Left ventricle myocardium inferior (tissue), 1 donor: ENCODE data around the gene SHB. TPM values are rescaled to one million over a fixed set of nuclear protein-coding genes. Genes with fewer than 3 reads are reported as not detected.
"Not testable (repeated sequence)": the region's sequence is repeated elsewhere in the genome, so short reads cannot be mapped to it uniquely, and the experiment has no call there.

Source experiments
- DNase-seq: peaks from one replicate; pipeline ENCODE4 v3.0.0-alpha.2; 2020
- H3K27ac ChIP-seq: fragments of 200-600 bp; replicated peaks from 2 replicates; pipeline ENCODE4 v1.8.0; 2021
- H3K27me3 ChIP-seq: fragments of 200-600 bp; 2 replicates; pipeline ENCODE4 v1.8.0; 2021; ENCODE audit warnings: low read depth
- H3K36me3 ChIP-seq: fragments of 200-600 bp; 2 replicates; pipeline ENCODE4 v1.8.0; 2021
- H3K4me1 ChIP-seq: fragments of 200-600 bp; 2 replicates; pipeline ENCODE4 v1.8.0; 2021
- H3K4me3 ChIP-seq: fragments of 200-600 bp; 2 replicates; pipeline ENCODE4 v1.8.0; 2021; ENCODE audit warnings: mild to moderate bottlenecking, moderate library complexity
- H3K9me3 ChIP-seq: fragments of 200-600 bp; replicated peaks from 2 replicates; pipeline ENCODE4 v1.8.0; 2021
- intact Hi-C: fragments of 100-400 bp; cut with micrococcal nuclease; formaldehyde crosslinking; loops from one replicate; pipeline ENCODE4 v1.11.0; 2022
- total RNA-seq: library from RNA; stranded (reverse); fragmentation: NEBNext Ultra II Directional; extraction: Animal tissue kit (Norgen Biotek cat#: 25700); gene quantifications from one replicate; pipeline ENCODE4 v1.2.1, GENCODE V29; 2021
- TF ChIP-seq, protein P1 (sequence below): fragments of 200-600 bp; IDR thresholded peaks from 2 replicates; pipeline ENCODE4 v1.8.0; 2021; ENCODE audit warnings: antibody characterized with exemption, mild to moderate bottlenecking, borderline replicate concordance
- donor health status: DM: no; HTN: yes; CAD: no; lungs with severe emphysema.

The SHB gene
- total RNA-seq, 1 donor from 2014 or later: 19.4 TPM

DNA sequence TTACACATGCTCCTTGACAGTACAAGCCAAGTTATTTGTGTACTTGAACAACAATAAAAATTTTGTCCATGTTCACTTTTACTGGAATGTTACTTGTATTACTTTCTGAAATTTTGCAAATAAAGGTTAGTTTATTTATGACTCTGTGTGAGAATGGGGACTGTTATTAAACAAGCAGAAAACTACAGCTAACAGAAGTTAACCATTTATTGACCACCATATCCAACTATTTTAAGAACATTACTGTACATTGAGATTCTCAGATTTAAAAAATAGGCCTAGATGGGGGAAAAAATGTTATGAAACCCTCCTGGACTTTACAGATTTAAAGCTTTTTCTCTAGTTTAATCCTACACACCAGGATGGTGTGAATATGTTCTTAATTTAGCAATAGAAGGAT lies 166.9 kb downstream of the SHB start:
- Histone ChIP-seq H3K27ac (no peak overlapping the region), H3K4me1 (peaks cover 38% of the 10 kb centered on the region), H3K4me3 (no peak overlapping the region), H3K9me3 (no peaks in the 10 kb centered on the region), H3K27me3 (no peaks in the 10 kb centered on the region), H3K36me3 (peaks cover 32% of the 10 kb centered on the region)
- no peak for DNase-seq
- intact Hi-C loops: no loop called here
- TF ChIP-seq, protein P1, sequence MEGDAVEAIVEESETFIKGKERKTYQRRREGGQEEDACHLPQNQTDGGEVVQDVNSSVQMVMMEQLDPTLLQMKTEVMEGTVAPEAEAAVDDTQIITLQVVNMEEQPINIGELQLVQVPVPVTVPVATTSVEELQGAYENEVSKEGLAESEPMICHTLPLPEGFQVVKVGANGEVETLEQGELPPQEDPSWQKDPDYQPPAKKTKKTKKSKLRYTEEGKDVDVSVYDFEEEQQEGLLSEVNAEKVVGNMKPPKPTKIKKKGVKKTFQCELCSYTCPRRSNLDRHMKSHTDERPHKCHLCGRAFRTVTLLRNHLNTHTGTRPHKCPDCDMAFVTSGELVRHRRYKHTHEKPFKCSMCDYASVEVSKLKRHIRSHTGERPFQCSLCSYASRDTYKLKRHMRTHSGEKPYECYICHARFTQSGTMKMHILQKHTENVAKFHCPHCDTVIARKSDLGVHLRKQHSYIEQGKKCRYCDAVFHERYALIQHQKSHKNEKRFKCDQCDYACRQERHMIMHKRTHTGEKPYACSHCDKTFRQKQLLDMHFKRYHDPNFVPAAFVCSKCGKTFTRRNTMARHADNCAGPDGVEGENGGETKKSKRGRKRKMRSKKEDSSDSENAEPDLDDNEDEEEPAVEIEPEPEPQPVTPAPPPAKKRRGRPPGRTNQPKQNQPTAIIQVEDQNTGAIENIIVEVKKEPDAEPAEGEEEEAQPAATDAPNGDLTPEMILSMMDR: no peak

DNA sequence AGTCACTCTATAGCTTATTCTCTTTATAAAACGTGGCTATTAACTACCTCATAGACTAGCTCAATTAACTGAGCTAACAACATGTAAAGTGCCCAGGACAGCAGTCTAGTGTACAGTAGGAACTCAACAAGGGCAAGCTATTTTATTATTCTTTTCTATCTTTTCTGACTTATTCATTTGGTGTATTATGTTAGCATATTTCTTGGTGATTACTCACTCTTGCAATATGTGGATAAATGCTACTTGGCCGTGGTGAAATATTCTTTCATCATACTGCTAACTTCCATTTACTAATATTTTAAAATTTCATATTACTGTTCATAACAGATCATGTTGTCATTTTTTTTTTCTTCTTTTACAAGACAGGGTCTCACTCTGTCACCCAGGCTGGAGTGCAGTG lies 170.0 kb downstream of the SHB start:
- peaks cover 61% of the 10 kb centered on the region for H3K36me3 ChIP-seq
- H3K4me3 ChIP-seq: no peak overlapping the region
- no peaks in the 10 kb centered on the region for H3K27me3 ChIP-seq
- H3K4me1 ChIP-seq: peaks cover 25% of the 10 kb centered on the region
- no peak for DNase-seq
- TF ChIP-seq, protein P1: no peak
- H3K27ac ChIP-seq: no peak overlapping the region
- H3K9me3 ChIP-seq: no peaks in the 10 kb centered on the region
- intact Hi-C loops: no loop called here

DNA sequence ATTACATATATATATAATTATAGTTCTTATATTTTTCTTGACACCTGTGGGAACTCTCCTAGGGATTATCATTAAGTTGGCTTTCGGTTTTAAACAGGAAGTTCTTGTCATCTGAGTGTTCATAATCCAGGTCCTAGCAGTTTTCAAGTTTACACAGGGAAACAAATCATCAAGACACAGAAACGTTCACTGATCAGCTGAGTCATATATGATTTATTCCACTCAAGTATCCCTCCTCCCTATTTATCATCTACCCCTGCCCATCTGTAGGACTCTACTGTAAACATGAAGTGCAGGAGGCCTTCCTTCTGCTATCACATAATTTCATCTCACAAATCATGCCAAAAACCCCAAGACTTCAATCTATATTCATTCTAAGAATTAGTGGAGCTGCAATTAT lies 171.4 kb downstream of the SHB start:
- DNase-seq: no peak
- Histone ChIP-seq H3K4me3 (no peak overlapping the region), H3K27ac (no peak overlapping the region), H3K4me1 (peaks cover 11% of the 10 kb centered on the region), H3K9me3 (no peaks in the 10 kb centered on the region), H3K27me3 (no peaks in the 10 kb centered on the region), H3K36me3 (peaks cover 74% of the 10 kb centered on the region)
- intact Hi-C loops: no loop called here
- TF ChIP-seq, protein P1: no peak

DNA sequence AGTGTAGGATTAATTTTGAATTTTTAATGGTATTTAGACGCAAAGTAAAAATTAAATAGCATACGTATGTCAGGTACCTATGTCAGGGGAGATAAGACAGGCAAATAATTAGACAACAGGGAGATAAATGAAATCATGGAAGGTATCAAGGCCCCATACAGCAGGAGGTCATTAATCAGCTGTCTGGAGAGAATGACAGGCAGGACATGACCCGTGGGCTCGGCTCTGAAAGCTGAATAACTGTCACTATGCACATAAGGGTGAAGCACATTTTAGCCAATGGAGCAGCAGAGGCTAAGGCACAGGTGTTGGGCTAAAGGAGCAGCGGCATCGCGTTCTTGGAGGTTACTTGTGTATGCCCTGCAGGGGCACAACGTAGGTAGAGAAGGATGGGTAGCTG lies 177.0 kb downstream of the SHB start:
- intact Hi-C loops: no loop called here
- Histone ChIP-seq H3K9me3 (no peaks in the 10 kb centered on the region), H3K36me3 (peaks cover 58% of the 10 kb centered on the region), H3K27ac (no peak overlapping the region), H3K4me3 (no peak overlapping the region), H3K4me1 (peaks cover 6% of the 10 kb centered on the region), H3K27me3 (no peaks in the 10 kb centered on the region)
- no peak for DNase-seq
- TF ChIP-seq, protein P1: no peak

DNA sequence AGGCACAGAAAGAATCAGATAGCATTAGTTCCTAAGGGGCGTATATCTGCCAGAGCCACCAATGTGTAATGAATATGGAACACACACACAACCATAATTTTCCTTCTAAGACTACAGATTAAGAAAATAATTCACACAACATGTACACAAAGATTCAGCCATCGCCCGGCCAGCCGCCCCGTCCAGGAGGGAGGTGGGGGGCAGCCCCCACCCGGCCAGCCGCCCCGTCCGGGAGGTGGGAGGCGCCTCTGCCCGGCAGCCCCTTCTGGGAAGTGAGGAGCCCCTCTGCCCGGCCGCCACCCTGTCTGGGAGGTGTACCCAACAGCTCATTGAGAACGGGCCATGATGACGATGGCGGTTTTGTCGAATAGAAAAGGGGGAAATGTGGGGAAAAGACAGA lies 178.0 kb downstream of the SHB start:
- H3K4me1 ChIP-seq, intact Hi-C loops, DNase-seq, H3K4me3 ChIP-seq, H3K27ac ChIP-seq, H3K27me3 ChIP-seq, H3K9me3 ChIP-seq: not testable (repeated sequence)
- H3K36me3 ChIP-seq: peaks cover 47% of the 10 kb centered on the region

DNA sequence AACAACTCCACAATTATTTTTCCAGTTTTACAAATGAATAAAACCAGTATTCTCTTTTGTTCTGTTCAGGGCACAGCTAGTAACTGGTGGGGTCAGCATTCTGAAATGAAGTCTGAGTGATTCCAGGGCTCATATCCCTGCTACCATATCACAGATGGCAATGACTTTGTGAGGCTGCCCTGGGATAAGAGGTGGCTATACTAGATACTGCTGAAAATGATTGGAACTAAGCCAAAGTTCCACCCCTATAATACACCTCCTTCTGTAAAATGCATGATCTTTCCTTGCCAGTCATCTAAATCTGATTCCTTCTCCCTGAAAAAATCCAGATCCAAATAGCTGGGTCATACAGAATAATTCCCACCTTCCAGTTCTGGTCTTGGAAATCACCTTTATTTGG lies 179.5 kb downstream of the SHB start:
- H3K4me1 ChIP-seq: peaks cover 6% of the 10 kb centered on the region
- no peak overlapping the region for H3K4me3 ChIP-seq
- H3K9me3 ChIP-seq: no peaks in the 10 kb centered on the region
- DNase-seq: no peak
- no peaks in the 10 kb centered on the region for H3K27me3 ChIP-seq
- intact Hi-C loops: no loop called here
- peaks cover 38% of the 10 kb centered on the region for H3K36me3 ChIP-seq
- TF ChIP-seq, protein P1: no peak
- no peak overlapping the region for H3K27ac ChIP-seq

DNA sequence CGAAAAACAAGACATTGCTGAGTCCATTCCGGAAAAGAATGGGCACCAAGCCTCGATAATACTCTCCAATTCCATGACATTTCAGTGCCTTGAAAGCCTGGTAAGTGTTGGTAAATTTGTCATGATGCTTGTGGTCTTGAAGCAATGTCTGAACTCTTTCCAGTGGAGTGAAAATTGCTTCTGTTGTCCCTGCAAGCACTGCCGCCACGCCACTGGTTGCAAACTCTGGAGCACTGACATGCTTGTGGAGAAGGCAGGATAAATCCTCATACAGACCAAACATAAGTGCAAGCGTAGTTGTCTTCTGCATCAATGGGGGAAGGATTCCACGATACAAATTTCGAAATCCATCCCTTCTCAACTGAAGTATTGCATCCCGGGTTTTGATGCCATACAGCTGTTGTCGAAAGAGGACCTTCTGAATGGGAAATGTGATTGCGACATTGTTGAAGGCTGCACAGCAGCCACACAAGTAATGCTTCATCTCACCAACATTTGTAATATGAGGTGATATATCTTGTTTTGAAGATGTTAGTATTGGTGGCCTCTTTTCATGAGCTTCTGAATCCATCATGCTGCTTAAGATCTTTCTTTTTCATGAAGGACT lies 180.9 kb downstream of the SHB start:
- H3K27ac ChIP-seq, H3K27me3 ChIP-seq, DNase-seq, H3K9me3 ChIP-seq, H3K4me1 ChIP-seq, H3K4me3 ChIP-seq, intact Hi-C loops: not testable (repeated sequence)
- H3K36me3 ChIP-seq: peaks cover 25% of the 10 kb centered on the region
